Measurements from ENCODE around the gene NT5C2. TPM values are rescaled to one million over a fixed set of nuclear protein-coding genes. Genes with fewer than 3 reads are reported as not detected.

Gene NT5C2
- total and polyA plus RNA-seq, 2 of the 8 experiments (the other 6 are each of a cell fraction or from before 2014, with no cell fraction given) = 35.2 to 106 TPM

- TF ChIP-seq CTCF (IDR thresholded peaks at IDR 0.05; ENCODE audit: control extremely low read depth in 1 of 3, insufficient read depth in 1 of 3, low read depth in 1 of 3, low read length in 3 of 3) = peak; percentile 37 to 70 (median 56); a peak in 3 of 4 replicates
- TF ChIP-seq CHD2 (IDR thresholded peaks at IDR 0.05; ENCODE audit: low read length) = no peak
- TF ChIP-seq ASH2L (IDR thresholded peaks at IDR 0.05; ENCODE audit: low read length) = no peak
Measured at GRCh38 chr10:103053659-103054581, 139.2 kb downstream of the NT5C2 start (continued).
